Kidney (tissue), 14 donors: ENCODE results near the gene JOSD2. TPM values are rescaled to one million over a fixed set of nuclear protein-coding genes. Genes with fewer than 3 reads are reported as not detected.

Experiments
- DNase-seq, 5 donors: peaks; one replicate each; pipeline ENCODE4 v3.0.0-alpha.2; 2013 to 2020
- FAIRE-seq: peaks from 2 replicates; lab custom pipeline; 2012; peaks lifted over from hg19 to GRCh38; lab: Jason Lieb, UNC
- H3K27ac ChIP-seq, 2 donors: one replicate each; pipeline ENCODE4 v1.7.0; 2013; ENCODE audit warnings: low read depth in 2 of 2, low read length in 2 of 2, inconsistent platforms in 1 of 2
- H3K27me3 ChIP-seq: one replicate; pipeline ENCODE4 v1.7.1; 2013; ENCODE audit warnings: low read length, inconsistent platforms; ENCODE audit not compliant: control insufficient read depth, insufficient read depth
- H3K36me3 ChIP-seq, 3 donors: one replicate each; pipeline versions ENCODE4 v1.7.0 to v1.7.1; 2013; ENCODE audit warnings: low read length in 3 of 3, control low read depth in 1 of 3, inconsistent platforms in 1 of 3; ENCODE audit not compliant: insufficient read depth in 3 of 3, control insufficient read depth in 2 of 3
- H3K4me1 ChIP-seq, 3 donors: one replicate each; pipeline versions ENCODE4 v1.7.0 to v1.7.1; 2013; ENCODE audit warnings: low read length in 3 of 3, inconsistent platforms in 1 of 3, low read depth in 1 of 3; ENCODE audit not compliant: control insufficient read depth in 2 of 3, insufficient read depth in 2 of 3
- H3K4me3 ChIP-seq, 3 donors: one replicate each; pipeline versions ENCODE4 v1.7.0 to v1.8.1; 2013; ENCODE audit warnings: low read length in 3 of 3, control low read depth in 1 of 3, inconsistent platforms in 1 of 3
- H3K9ac ChIP-seq, 3 donors: one replicate each; pipeline versions ENCODE4 v1.7.0 to v1.7.1; 2013; ENCODE audit warnings: low read length in 3 of 3, control low read depth in 1 of 3, inconsistent platforms in 1 of 3
- H3K9me3 ChIP-seq, 3 donors: one replicate each; pipeline versions ENCODE4 v1.7.0 to v1.7.1; 2013; ENCODE audit warnings: low read length in 3 of 3, control low read depth in 1 of 3, inconsistent platforms in 1 of 3; ENCODE audit not compliant: control insufficient read depth in 2 of 3, insufficient read depth in 1 of 3
- intact Hi-C: fragments of 100-400 bp; cut with DNase I; formaldehyde crosslinking; loops from one replicate; pipeline ENCODE4 v1.11.1; 2022
- polyA plus RNA-seq: library from polyadenylated mRNA; stranded (reverse); fragments of 350-450 nt; fragmentation: Illumina TruSeq; extraction: RNeasy Lipid Tissue Mini Kit (QIAGEN cat#74804); gene quantifications from one replicate; pipeline ENCODE4 v1.2.3, GENCODE V29; 2014; ENCODE audit warnings: low read depth, low replicate concordance; ENCODE audit not compliant: insufficient read depth
- total RNA-seq: library from RNA; stranded (reverse); fragmentation: NEBNext Ultra II Directional; extraction: Animal tissue kit (Norgen Biotek cat#: 25700); gene quantifications from one replicate; pipeline ENCODE4 v1.2.1, GENCODE V29; 2021
- TF ChIP-seq, protein P1 (sequence below): IDR thresholded peaks from 3 replicates; pipeline ENCODE4 v1.5.1; 2012; ENCODE audit warnings: mild to moderate bottlenecking, moderate library complexity, borderline replicate concordance; ENCODE audit not compliant: insufficient read depth; ENCODE audit errors: extremely low read depth
- donor health status: control.
- donor health status: control.
- donor health status: control.
- donor health status: control.
- donor health status: control.
- donor health status: DM: yes; HTN: yes; CAD: no.
- donor health status: Normal renal cell carcinoma (clear cell type).

JOSD2 gene
- total and polyA plus RNA-seq, 2 donors from 2014 or later = 31.7 to 73.7 TPM

DNA sequence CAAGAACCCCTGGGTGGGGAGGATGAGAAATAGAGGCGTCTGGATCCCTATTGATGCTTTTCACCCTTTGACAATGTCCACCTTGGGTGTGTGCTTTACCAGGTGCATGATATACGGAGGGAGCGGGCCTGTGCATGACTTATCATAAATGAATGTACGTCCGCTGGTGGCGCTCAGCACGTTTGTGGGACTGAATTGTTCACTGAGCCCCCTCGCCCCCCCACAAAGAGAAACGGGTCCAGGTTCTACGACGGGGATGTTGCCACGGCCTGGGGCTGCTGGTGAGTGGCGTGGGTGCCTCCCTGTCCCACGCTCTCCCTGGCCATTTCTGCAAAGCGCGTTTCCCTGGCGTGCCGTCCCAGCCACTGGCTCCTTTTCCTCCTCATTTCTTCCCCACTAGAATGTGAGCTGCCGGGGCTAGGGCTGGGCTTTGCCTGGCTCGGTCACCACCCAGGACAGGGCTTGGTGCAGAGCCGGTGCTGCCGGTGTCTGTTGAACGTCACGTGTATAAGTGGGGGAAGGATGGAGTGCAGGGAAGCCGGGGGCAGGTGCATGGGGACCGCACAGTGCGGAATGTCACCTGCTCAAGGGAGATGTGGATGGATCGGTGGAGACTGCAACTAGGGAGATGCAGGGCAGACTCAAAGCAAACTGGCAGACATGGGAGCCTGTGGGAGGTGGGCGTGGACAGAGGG, 35.7 kb upstream of the JOSD2 start:
- intact Hi-C loops = no loop called here
- DNase-seq (no peak), FAIRE-seq (no peak)
- Histone ChIP-seq H3K4me3 (no peak overlapping the region), H3K9ac (no peak overlapping the region), H3K27ac (no peak overlapping the region), H3K27me3 (no peaks in the 10 kb centered on the region), H3K36me3 (no peaks in the 10 kb centered on the region), H3K9me3 (no peaks in the 10 kb centered on the region), H3K4me1 (no peaks in the 10 kb centered on the region)
- TF ChIP-seq, protein P1, sequence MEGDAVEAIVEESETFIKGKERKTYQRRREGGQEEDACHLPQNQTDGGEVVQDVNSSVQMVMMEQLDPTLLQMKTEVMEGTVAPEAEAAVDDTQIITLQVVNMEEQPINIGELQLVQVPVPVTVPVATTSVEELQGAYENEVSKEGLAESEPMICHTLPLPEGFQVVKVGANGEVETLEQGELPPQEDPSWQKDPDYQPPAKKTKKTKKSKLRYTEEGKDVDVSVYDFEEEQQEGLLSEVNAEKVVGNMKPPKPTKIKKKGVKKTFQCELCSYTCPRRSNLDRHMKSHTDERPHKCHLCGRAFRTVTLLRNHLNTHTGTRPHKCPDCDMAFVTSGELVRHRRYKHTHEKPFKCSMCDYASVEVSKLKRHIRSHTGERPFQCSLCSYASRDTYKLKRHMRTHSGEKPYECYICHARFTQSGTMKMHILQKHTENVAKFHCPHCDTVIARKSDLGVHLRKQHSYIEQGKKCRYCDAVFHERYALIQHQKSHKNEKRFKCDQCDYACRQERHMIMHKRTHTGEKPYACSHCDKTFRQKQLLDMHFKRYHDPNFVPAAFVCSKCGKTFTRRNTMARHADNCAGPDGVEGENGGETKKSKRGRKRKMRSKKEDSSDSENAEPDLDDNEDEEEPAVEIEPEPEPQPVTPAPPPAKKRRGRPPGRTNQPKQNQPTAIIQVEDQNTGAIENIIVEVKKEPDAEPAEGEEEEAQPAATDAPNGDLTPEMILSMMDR = no peak

DNA sequence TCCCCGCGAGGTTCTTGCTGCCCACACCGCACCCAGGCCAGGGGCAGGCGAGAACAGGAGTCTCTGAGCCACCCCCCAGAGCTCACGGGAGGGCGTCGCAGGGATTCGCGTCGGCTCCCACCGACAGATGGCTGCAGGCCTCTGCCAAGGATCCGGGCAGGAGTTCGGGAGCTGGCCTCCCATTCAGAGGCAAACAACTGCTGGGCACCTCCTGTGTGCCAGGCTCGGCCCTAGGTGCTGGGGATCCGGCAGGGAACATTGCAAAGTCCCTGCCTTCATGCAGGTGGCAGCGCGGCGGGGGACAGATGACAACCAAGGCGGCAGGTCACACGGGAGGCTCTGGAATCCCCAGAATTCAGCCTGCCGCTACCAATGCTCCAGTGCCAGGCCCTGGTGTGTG, 32.0 kb upstream of the JOSD2 start:
- H3K27ac ChIP-seq = no peak overlapping the region
- intact Hi-C loops = no loop called here

DNA sequence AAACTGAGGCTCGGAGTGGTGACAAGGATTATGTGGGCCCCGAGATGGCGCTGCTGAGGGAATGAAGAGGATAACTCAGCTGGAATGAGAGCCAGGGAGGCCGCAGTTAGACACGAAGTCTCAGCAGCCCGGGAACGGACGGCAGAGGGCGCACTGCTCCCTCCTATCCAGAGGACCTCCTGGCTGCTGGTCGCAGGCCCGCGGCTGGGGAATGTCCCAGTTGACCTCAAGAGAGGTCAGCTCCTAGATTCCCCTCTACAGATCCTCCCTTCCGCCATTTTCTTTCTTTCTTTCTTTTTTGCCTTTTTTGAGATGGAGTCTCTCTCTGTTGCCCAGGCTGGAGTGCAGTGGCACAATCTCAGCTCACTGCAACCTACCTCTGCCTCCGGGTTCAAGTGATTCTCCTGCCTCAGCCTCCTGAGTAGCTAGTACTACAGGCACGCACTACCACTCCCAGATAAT, 26.8 kb upstream of the JOSD2 start:
- H3K9me3 ChIP-seq = peaks cover 0 to 10% (median under 1%) of the 10 kb centered on the region in 3 donors
- H3K4me3 ChIP-seq = no peak overlapping the region
- H3K27ac ChIP-seq = no peak overlapping the region
- peak in 4 of 5 donors; percentile 82 to 87 (median 86) for DNase-seq
- no peaks in the 10 kb centered on the region for H3K36me3 ChIP-seq
- H3K9ac ChIP-seq = no peak overlapping the region
- FAIRE-seq = no peak
- H3K4me1 ChIP-seq = no peaks in the 10 kb centered on the region
- intact Hi-C loops = no loop called here
- TF ChIP-seq, protein P1 = peak; percentile 55
- no peaks in the 10 kb centered on the region for H3K27me3 ChIP-seq

More for the DNA sequence above, 32.0 kb upstream of the JOSD2 start:
- no peak for FAIRE-seq
- Histone ChIP-seq H3K4me1 (no peaks in the 10 kb centered on the region), H3K9me3 (no peaks in the 10 kb centered on the region), H3K27me3 (no peaks in the 10 kb centered on the region), H3K4me3 (no peak overlapping the region), H3K36me3 (no peaks in the 10 kb centered on the region), H3K9ac (no peak overlapping the region)
- DNase-seq = no peak
- TF ChIP-seq, protein P1 = no peak
